Inferior parietal cortex (tissue), 1 donor: Measurements from ENCODE around the gene ALKBH5.

Source experiments
- DNase-seq: peaks from one replicate; pipeline ENCODE4 v3.0.0-alpha.2; 2016; ENCODE audit errors: extremely low spot score

The ALKBH5 gene

DNA sequence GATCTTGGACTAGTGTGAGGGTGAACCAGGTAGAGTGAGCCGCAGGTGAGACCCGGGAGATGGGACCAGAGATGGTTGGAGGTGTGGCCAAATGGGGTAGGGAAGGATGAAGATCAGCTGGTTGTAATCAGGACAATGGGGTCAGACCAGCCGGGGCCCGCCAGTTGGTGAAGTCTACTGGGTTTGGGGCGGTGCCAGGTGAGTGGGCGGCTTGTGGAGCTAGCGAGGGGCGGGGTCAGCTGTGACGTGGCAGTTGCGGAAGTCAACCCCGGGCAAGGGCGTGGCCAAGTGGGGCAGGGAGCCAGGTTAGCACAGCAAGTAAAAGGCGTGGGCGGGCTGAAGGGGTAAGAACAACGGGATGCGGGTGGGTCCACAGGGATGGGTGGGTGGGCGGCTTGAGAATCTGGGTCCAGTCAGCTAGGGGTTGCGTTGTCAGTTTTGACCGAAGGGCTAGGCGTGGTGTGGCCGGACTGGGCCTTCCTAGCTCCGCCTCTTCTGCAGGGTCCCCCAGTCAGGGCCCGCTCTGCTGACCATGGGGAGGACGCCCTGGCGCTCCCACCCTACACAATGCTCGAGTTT is 25.5 kb upstream of the ALKBH5 start:
- DNase-seq: no peak

DNA sequence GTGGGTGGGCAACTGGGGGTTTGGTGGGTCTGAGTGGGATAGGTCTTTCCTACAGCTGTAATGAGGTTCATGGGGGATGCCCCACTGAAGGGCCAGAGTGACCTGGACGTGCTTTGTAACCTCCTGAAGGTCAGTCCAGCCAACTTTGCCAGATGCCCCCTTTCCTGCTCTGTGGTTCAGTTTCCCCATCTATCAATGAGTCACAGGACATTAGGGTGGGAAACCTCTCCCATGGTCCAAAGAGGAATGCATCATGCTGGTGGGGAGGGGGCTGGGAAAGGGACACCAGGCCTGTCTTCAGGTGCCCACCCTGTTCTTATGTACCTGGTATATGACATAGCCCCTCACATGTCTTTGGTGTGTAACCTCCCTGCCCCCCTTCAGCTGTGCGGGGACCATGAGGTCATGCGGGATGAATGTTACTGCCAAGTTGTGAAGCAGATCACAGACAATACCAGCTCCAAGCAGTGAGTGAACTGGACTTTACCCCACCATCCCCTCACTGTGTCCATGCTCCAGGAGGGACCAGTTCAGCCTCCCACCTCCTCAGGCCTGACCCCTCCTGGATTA is 24.0 kb upstream of the ALKBH5 start:
- DNase-seq: no peak

DNA sequence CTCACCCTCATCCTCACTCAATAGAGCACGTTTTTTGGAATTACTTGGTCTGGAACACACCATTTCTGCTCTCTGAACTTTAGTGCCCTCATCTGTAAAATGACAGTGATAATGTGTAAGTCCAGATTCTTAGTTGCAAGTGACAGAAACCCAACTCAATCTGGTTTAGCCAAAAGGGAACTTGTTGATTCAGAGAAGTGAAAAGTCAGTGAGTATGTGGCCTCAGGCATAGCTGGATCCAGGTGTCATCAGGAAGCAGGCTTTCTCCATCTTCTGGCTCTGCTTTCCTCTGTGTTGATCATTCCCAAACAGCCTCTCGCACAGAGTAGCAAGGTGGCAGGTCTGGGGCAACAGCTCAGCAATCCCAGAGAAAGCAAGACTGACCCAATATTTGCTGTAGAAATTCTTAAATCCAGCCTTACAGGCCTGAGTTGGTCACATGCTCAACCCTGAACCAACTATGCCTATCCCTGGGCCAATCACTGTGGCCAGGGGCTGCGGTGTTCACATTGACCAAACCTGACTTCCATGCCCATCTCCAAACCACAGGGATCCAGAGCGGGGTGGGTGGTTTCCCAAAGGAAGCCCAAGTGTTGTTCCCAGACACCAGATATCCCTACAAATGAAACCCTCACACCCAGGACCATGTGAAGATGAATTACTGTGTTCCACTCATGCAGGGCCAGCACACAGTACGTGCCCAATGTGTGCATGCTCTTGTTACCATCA is 23.3 kb upstream of the ALKBH5 start:
- no peak for DNase-seq

DNA sequence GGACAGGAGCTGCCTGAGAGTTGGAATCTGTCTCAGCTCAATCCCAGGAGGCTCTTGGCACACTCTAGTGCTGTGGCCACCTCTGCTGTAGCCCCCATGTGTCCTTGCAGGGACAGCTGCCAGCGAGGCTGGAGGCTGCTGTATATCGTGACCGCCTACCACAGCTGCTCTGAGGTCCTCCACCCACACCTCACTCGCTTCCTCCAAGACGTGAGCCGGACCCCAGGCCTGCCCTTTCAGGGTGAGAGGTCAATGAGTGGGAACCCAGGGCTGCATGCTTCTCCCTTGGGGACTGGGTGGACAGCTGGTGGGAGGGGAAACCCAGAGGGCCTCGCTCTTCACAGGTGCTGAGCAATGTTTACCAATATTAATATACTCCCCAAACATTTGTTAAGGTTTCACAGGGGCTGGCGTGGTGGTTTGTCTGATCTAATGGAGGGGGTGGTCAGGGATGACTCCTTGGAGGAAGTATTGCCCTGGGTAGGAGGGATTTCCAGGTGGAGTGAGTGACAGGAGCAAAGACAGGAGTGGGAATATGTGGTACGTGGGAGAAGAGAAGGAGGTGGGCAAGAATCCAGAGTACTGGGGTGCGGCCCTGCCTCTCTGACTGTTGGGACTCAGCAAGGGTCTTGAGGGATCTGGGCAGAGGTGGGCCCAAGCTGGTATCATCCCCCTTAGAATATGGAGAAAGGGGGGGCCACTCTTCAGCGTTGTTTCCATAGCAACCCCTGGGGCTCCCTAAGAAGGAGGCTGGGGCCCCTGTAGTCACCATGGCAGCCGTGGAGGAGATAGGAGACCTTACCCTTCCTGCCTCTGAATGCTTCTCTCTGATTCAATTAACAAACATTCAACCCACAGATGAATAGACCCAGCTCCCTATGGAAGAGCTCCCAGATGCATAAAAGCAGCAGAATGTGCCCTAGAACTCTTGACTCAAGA is 22.2 kb upstream of the ALKBH5 start:
- DNase-seq: no peak

DNA sequence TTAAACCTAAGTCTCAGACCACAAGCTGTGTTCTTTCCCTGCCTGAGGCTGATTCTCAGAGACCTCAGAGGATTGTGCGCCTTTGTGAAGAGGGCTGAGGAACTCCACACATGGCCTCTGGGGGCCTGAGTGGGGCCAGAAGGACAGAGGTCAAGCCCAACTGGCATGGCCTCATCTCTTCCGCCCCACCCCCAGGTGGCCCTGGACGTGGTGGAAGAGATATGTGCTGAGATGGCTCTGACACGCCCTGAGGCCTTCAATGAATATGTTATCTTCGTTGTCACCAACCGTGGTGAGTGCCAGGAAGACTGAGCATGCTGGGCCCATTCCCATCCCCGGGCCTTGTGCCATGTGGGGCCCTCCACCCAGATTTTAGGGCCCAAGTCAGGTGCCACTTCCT is 20.1 kb upstream of the ALKBH5 start:
- no peak for DNase-seq

DNA sequence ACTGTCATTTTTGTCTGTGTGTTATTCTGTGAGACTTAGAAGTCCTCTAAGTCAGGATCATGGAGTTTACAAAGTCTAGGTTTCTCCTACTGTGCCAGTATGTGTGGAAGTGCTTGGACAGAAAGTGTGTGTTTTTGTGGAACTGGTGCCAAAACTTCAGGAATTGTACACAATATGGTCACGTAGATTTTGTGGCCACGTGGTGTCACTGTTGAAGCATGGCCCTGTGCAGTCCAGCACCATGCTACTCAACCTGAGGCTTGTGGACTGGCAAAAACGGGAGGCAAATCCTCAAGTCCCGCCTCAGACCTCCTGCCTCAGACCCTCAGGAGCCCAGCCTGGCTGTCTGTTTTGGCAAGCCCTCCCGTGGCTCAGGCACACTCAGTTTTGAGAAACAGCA is 16.7 kb upstream of the ALKBH5 start:
- no peak for DNase-seq

DNA sequence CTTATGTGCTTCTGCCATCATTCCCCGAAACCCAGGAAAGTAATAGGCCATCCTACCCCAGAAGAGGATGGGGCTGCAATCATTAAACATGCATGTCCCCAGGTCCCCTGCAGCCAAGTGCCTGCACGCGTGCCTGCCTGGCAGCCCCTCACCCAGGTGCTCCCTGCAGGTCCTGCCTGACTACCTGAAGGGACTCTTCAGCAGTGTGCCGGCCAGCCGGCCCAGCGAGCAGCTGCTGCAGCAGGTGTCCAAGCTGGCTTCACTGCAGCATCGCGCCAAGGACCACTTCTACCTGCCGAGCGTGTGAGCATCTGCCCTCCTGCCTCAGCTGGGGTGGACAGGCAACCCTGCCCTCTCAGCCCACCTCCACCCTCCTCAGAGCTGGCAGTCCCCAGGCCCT is 16.2 kb upstream of the ALKBH5 start:
- DNase-seq: no peak

DNA sequence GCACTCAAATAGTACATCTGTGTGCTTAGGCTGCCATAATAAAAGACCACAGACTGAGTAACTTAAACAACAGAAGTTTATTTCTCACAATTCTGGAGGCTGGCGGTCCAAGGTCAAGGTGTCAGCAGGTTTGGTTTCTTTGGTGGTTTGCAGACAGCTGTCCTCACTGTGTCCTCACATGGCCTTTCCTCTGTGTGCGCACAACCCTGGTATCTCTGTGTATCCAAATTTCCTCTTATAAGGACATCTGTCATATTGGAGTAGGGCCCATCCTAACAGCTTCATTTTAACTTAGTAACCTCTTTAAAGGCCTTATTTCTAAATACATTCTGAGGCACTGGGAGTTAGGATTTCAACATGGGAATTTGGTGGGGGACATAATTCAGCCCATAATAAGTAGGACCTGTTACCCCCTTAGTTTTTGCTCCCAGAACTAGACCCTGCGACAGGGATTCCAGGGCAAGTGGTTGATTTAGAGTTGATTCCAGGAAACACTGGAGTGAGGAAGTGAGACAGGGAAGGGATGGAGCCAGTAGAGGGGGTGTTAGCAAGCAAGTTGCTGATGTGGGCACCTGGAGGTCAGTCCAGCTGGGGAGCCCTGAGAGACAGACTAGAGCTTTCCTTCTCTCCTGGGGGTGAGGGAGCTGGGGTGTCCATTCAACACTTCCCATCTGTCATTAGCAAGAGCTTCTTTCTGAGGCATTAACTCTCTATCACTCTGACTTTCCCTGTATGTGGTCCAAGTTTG is 10.9 kb upstream of the ALKBH5 start:
- no peak for DNase-seq

DNA sequence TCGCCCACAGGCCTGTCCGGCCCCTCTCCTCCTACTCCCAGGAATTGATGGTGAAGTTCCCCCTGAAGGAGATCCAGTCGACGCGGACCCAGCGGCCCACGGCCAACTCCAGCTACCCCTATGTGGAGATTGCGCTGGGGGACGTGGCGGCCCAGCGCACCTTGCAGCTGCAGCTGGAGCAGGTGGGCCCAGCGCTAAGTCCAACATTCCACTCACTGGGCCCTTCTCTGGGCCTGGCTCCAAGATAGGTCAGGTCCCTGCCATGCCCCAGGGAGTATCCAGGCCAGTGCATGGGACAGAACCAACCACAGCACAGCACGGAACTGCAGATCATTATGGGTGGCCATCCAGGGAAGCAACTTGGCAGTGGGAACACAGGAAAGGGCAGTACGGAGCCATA is 9.9 kb upstream of the ALKBH5 start:
- DNase-seq: no peak

DNA sequence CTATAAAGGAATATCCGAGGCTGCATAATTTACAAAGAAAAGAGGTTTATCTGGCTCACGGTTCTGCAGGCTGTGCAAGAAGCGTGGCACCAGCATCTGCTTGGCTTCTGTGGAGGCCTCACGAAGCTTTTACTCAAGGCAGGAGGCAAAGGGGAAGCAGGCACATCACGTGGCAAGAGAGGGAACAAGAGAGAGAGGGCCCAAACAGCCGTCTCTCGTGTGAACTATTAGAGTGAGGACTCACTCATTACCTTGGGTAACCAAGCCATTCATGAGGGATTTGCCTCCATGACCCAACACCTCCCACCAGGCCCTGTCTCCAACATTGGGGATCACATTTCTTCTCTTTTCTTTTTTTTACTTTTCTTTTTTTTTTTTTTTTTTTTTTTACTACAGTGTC is 7.5 kb upstream of the ALKBH5 start:
- no peak for DNase-seq

DNA sequence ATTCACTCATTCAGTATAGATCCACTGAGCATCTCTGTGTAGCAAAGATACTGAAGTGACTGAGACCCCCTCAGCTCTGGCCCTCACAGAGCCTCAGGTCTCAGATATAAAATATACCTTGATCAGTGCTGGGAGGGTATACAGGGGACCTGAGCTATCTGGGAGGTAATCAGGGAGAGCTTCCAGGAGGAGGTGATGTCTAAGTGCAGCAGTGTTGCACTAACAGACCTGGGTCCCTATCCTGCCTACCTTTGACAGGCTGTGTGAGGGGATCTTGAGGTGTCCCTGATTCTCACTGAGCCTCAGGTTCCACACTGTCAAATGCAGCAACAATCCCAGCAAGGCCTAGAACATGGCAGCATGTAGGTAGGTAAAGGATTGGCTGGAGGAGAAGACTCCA is 6.5 kb upstream of the ALKBH5 start:
- DNase-seq: no peak

DNA sequence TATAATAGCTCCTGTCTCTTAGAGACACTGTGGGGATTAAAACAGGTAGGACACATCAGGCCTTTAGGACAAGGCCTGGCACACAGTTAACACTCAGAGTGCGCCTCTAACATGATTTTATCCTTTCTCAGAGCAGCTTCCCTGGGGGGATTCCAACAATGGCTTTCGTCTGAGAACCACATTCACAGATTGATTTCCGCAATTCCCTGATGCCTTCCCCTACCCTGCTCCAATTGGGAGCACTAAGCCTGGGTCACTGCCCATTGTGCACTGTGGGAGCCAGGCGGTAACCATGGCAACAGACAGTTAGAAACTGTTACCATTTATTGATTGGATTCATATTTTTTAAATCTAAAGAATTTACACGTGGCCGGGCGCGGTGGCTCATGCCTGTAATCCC is 5.9 kb upstream of the ALKBH5 start:
- no peak for DNase-seq

DNA sequence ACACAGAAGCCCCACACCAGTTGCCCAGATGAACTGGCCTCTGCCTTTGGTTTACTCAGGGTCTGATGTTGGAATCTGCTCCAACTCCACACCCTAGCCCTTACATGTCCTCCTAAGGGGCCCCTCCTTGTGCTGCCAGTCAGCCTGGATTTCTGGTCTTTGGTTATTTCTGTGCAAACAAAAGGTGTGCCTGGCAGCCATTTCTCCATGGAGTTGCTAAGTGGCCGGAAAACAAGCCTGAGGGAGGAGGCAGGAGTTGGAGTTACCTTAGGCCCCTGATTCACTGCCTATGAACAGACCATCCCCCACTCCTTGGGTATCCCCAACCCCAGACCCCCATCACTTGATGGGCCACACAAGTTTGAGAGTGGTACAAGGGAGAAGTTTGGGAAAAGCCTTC is 4.4 kb upstream of the ALKBH5 start:
- no peak for DNase-seq

DNA sequence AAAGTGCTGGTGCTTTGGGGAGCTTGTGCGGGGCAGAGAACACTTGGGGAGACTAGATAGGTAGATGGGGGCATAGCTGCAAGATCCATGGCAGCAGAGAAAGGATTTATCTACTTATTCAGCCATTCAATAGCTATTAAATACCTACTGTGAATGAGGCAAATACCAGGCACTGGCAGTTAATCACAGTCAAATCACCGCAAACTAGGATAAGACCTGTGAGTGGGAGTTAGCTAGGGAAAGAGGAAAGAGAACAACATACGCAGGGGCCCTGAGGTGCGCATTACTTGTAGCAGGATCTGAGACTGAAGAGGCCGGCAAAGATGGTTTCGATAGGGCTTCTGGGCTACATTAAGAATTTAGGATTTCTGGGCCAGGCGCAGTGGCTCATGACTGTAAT is 3.8 kb upstream of the ALKBH5 start:
- no peak for DNase-seq

DNA sequence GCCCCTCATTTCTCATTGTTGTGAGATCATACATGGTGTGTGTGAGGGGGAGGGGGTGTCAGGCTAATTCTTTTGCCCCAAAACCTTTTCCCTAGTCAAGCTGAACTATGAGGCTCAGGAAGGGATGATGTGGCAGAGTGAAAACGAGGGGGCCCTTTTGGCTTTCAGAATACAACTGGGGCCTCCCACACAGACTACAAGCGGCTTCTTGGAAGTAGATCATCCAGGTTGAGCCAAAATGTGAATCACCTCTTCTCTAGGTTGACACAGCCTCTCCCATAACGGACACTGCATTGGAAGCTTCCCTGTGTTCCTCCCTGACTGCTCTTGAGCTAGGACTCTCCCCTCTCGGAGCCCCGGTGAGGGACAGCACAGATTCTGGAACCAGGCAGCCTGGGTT is 2.3 kb upstream of the ALKBH5 start:
- DNase-seq: no peak

DNA sequence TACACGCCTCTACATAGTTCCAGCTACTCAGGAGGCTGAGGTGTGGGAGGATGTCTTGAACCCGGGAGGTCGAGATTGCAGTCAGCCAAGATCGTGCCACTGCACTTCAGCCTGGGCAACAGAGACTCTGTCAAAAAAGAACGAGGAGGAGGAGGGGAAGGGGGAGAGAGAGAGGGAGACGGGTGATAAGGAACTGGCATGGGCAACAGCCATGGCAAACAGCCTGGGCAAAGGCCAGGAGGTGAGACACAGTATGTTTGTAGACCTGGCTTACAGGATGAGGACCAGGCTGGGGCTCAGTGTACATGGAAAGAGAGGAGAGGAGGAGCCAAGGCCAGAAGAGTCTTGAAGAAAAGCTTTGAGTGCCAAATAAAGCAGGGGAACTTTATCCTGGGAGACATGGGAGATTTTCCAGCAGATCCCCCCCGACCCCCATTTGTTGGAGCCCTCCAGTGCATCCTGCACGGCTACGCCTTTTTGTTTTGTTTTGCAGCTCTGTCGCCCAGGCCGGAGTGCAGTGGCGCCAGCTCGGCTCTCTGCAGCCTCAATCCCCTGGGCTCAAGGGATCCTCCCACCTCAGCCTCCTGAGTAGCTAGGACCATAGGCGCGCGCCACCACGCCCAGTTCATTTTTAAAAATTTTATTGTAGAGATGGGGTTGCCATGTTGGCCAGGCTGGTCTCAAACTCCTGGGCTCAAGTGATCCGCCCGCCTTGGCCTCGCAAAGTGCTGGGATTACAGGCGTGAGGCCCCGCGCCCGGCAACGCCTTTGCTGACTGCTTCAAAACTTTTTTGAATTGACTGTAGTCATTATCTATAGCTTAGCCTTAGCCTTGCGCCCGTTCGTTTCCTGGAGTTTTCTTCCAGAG is 1.3 kb upstream of the ALKBH5 start:
- DNase-seq: no peak

DNA sequence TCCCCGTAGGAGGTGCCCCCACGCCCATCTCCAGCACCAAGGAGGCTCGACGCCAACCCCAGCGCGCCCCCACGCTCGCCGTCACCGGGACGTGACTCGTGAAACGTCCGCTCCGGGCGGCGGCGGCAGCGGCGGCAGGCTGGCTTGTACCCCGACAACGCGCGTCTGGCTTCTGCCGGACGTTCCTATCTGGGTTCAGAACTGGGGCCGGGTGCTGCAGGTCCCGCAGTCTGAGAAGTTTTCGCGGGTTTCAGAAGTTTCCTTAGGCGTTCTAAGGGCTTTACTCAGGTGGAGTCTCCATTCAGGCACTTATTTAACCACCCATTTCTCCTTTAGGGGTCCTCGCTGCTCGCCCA is 672 bp upstream of the ALKBH5 start:
- no peak for DNase-seq

DNA sequence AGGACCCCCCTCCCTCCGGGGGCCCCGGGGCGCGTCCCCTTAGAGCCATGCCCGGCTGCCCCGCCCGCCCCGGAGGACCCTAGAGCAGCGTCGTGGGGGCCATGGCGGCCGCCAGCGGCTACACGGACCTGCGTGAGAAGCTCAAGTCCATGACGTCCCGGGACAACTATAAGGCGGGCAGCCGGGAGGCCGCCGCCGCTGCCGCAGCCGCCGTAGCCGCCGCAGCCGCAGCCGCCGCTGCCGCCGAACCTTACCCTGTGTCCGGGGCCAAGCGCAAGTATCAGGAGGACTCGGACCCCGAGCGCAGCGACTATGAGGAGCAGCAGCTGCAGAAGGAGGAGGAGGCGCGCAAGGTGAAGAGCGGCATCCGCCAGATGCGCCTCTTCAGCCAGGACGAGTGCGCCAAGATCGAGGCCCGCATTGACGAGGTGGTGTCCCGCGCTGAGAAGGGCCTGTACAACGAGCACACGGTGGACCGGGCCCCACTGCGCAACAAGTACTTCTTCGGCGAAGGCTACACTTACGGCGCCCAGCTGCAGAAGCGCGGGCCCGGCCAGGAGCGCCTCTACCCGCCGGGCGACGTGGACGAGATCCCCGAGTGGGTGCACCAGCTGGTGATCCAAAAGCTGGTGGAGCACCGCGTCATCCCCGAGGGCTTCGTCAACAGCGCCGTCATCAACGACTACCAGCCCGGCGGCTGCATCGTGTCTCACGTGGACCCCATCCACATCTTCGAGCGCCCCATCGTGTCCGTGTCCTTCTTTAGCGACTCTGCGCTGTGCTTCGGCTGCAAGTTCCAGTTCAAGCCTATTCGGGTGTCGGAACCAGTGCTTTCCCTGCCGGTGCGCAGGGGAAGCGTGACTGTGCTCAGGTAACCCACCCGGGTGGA is 759 bp downstream of the ALKBH5 start:
- DNase-seq: no peak

DNA sequence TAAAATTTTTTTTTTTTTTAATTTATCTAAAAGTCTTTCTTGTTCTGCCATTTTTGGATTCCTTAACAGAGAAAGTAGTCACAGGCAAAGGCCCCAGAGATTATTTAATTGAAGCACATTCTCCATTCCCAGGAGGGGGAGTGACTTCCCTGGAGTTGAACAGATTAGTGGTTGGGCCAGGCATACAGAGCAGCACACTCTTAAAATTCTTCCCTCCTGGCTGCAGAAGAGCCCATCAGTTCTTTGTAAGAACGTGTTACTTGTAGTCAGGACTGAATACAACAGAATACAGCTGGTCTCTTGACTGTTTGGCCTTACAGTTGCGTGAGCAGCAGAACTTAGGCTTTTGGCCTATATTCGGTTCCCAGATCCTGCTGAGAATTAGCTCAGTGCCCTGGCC is 1.8 kb downstream of the ALKBH5 start:
- no peak for DNase-seq
